ENCODE data around the gene TFB2M.

DNA sequence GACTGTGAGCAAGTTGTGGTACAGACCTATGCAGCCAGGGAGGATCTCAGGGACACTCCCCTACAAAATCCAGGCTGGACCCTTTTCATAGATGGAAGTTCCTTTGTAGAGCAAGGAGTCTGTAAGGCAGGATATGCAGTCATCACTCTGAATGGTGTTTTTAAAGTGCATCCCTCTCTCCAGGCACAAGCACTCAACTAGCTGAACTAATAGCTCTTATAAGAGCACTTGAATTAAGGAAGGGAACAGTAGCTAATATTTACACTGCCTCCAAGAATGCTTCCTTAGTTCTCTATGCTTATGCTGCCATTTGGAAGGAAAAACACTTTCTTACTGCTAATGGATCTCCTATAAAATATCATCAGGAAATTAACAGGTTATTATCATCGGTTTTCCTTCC lies 31.9 kb downstream of the TFB2M start:
- TF ChIP-seq, protein P1, sequence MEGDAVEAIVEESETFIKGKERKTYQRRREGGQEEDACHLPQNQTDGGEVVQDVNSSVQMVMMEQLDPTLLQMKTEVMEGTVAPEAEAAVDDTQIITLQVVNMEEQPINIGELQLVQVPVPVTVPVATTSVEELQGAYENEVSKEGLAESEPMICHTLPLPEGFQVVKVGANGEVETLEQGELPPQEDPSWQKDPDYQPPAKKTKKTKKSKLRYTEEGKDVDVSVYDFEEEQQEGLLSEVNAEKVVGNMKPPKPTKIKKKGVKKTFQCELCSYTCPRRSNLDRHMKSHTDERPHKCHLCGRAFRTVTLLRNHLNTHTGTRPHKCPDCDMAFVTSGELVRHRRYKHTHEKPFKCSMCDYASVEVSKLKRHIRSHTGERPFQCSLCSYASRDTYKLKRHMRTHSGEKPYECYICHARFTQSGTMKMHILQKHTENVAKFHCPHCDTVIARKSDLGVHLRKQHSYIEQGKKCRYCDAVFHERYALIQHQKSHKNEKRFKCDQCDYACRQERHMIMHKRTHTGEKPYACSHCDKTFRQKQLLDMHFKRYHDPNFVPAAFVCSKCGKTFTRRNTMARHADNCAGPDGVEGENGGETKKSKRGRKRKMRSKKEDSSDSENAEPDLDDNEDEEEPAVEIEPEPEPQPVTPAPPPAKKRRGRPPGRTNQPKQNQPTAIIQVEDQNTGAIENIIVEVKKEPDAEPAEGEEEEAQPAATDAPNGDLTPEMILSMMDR (IDR thresholded peaks at IDR 0.05): no peak
- TF ChIP-seq EP300 (IDR thresholded peaks at IDR 0.05) (no peak), POLR2AphosphoS5 (IDR thresholded peaks at IDR 0.05) (no peak), POLR2A (IDR thresholded peaks at IDR 0.05; ENCODE audit: low read depth) (no peak)

Data from esophagus muscularis mucosa (tissue), 4 donors.